Bronchial epithelial cell (primary cell): Measurements from ENCODE around the gene FARSA. TPM values are rescaled to one million over a fixed set of nuclear protein-coding genes. Genes with fewer than 3 reads are reported as not detected.

Experiments
- DNase-seq: peaks from one replicate; pipeline ENCODE4 v3.0.0-alpha.2; 2010; ENCODE audit warnings: low read depth
- FAIRE-seq: peaks from 2 replicates; lab custom pipeline; 2011; peaks lifted over from hg19 to GRCh38; lab: Jason Lieb, UNC
- H3K27me3 ChIP-seq: 2 replicates; pipeline ENCODE4 v1.5.1; 2011; ENCODE audit warnings: low read length; ENCODE audit not compliant: control insufficient read depth, insufficient read depth
- H3K36me3 ChIP-seq: 2 replicates; pipeline ENCODE4 v1.5.1; 2011; ENCODE audit warnings: low read length; ENCODE audit not compliant: control insufficient read depth, insufficient read depth
- H3K4me3 ChIP-seq: 2 replicates; pipeline ENCODE4 v1.5.1; 2011; ENCODE audit warnings: mild to moderate bottlenecking, low read depth, low read length, control low read depth
- CTCF ChIP-seq: IDR thresholded peaks from 2 replicates; pipeline ENCODE4 v1.5.1; 2011; ENCODE audit warnings: mild to moderate bottlenecking, moderate library complexity, low read length, control low read depth, inconsistent platforms; ENCODE audit not compliant: insufficient read depth, severe bottlenecking
- total RNA-seq: library from RNA; depleted of rRNA; stranded (reverse); fragments of >200 nt; gene quantifications from 2 replicates; pipeline ENCODE4 v1.2.1, GENCODE V29; 2014

FARSA gene
- total RNA-seq, 1 donor from 2014 or later, result 55.5 TPM

GRCh38 chr19:12946092-12946721 lies 12.7 kb upstream of the FARSA start:
- Histone ChIP-seq H3K36me3 (peaks cover 38% of the 10 kb centered on the region), H3K27me3 (no peaks in the 10 kb centered on the region), H3K4me3 (peak overlapping the region; percentile 63)
- DNase-seq, result peak; percentile 53
- TF ChIP-seq CTCF, result no peak
- no peak for FAIRE-seq

- no peaks in the 10 kb centered on the region for H3K27me3 ChIP-seq
- FAIRE-seq, result no peak
- peaks cover 43% of the 10 kb centered on the region for H3K36me3 ChIP-seq
- DNase-seq, result peak; percentile 90
- H3K4me3 ChIP-seq, result peak within 1 kb of the TSS; percentile 63
- TF ChIP-seq CTCF, result no peak
Measured at GRCh38 chr19:12945479-12946091, 12.1 kb upstream of the FARSA start, which contains the start of gene RAD23A. Gene RAD23A, plus strand, starts transcription at chr19:12945862. Its CDS starts 87 bp downstream, at chr19:12945949.

GRCh38 chr19:12944104-12944674 lies 10.7 kb upstream of the FARSA start:
- Histone ChIP-seq H3K27me3 (no peaks in the 10 kb centered on the region), H3K36me3 (peaks cover 45% of the 10 kb centered on the region), H3K4me3 (no peak overlapping the region)
- DNase-seq (no peak), FAIRE-seq (no peak)
- no peak for TF ChIP-seq CTCF

- no peak for FAIRE-seq
- no peak for TF ChIP-seq CTCF
- Histone ChIP-seq H3K27me3 (no peaks in the 10 kb centered on the region), H3K4me3 (no peak overlapping the region), H3K36me3 (peaks cover 41% of the 10 kb centered on the region)
- DNase-seq, result no peak
Measured at GRCh38 chr19:12943437-12944044, 10.0 kb upstream of the FARSA start.

GRCh38 chr19:12940897-12941296 lies 7.4 kb upstream of the FARSA start:
- no peak for DNase-seq
- no peak for TF ChIP-seq CTCF
- no peaks in the 10 kb centered on the region for H3K27me3 ChIP-seq
- peaks cover 32% of the 10 kb centered on the region for H3K36me3 ChIP-seq
- H3K4me3 ChIP-seq, result no peak overlapping the region
- FAIRE-seq, result no peak
